ENCODE measurements around the gene DDX20. TPM values are rescaled to one million over a fixed set of nuclear protein-coding genes. Genes with fewer than 3 reads are reported as not detected.

The DDX20 gene, protein sequence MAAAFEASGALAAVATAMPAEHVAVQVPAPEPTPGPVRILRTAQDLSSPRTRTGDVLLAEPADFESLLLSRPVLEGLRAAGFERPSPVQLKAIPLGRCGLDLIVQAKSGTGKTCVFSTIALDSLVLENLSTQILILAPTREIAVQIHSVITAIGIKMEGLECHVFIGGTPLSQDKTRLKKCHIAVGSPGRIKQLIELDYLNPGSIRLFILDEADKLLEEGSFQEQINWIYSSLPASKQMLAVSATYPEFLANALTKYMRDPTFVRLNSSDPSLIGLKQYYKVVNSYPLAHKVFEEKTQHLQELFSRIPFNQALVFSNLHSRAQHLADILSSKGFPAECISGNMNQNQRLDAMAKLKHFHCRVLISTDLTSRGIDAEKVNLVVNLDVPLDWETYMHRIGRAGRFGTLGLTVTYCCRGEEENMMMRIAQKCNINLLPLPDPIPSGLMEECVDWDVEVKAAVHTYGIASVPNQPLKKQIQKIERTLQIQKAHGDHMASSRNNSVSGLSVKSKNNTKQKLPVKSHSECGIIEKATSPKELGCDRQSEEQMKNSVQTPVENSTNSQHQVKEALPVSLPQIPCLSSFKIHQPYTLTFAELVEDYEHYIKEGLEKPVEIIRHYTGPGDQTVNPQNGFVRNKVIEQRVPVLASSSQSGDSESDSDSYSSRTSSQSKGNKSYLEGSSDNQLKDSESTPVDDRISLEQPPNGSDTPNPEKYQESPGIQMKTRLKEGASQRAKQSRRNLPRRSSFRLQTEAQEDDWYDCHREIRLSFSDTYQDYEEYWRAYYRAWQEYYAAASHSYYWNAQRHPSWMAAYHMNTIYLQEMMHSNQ
- 23.7 TPM for polyA plus RNA-seq (2012; ENCODE audit: insufficient read depth, insufficient read length, low read depth)

DNA sequence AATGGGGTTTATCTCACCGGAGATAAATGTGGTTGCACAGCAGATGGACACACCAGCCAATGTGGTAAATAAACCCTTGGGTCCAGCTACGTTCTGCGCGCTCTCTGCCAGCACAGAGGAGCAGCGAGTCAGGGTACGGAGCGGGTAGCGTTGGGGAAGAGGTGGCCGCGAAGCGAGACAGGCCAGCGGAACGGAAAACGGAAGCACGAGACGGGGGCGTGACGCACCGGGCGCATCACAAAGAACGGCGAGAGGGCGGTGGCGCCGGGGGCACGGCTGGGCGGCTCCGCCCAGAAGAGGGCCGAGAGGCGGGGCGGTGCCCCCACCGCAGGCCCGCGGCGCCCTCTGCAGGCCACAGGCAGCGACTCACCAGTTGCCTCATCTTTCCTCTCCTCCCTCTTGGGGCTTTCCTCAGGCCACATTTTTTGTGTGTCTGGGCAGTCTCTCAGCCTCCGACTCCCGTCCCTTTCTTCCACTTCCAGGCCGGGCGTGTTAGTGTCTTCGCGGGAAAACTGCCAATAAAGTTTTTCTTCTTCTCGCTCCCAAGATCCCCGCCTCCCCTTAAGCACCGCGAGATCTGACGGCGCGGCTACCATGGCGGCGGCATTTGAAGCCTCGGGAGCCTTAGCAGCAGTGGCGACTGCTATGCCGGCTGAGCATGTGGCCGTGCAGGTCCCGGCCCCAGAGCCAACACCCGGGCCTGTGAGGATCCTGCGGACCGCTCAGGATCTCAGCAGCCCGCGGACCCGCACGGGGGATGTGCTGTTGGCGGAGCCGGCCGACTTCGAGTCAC lies at the start of gene DDX20:
TSS of gene DDX20 (plus strand) at position 571 of the 793 bp plus-strand sequence. CDS start at position 595, 24 bp downstream.
- DNase-seq = peak; percentile 94
- Histone ChIP-seq H3K27me3 (no peaks in the 10 kb centered on the region), H3K36me3 (peaks cover 22% of the 10 kb centered on the region), H3K4me1 (peaks cover 2% of the 10 kb centered on the region; the same call in 1 of the 2 replicates), H3K9me3 (no peaks in the 10 kb centered on the region), H3K4me3 (ENCODE audit: low read depth, low read length) (peak within 1 kb of the TSS; percentile 89)
- peak; percentile 81 for TF ChIP-seq CTCF (IDR thresholded peaks at IDR 0.05; ENCODE audit: low read depth, low read length)

- Histone ChIP-seq H3K9me3 (no peaks in the 10 kb centered on the region), H3K4me3 (ENCODE audit: low read depth, low read length) (no peak overlapping the region), H3K36me3 (peaks cover 4% of the 10 kb centered on the region), H3K27me3 (no peaks in the 10 kb centered on the region), H3K4me1 (no peaks in the 10 kb centered on the region)
- no peak for TF ChIP-seq CTCF (IDR thresholded peaks at IDR 0.05; ENCODE audit: low read depth, low read length)
- DNase-seq = no peak
Observed at GRCh38 chr1:111706921-111707320, 48.8 kb upstream of the DDX20 start.

DNA sequence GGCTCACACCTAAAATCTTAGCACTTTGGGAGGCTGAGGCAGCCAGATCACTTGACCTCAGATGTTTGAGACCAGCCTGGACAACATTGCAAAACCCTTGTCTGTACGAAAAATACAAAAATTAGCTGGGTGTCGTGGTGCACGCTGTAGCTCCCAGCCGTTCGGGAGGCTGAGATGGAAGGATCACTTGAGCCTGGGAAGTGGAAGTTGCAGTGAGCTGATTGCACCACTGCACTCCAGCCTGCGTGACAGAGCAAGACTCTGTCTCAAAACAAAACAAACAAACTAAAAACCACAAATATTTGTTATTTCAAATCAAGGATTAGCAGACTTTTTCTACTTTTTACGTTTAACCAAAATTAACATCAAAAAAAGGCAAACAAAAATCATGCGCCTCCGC lies 47.8 kb upstream of the DDX20 start:
- Histone ChIP-seq H3K27me3 (no peaks in the 10 kb centered on the region), H3K4me3 (ENCODE audit: low read depth, low read length) (no peak overlapping the region), H3K9me3 (no peaks in the 10 kb centered on the region), H3K36me3 (peaks cover 3% of the 10 kb centered on the region), H3K4me1 (no peaks in the 10 kb centered on the region)
- DNase-seq = no peak
- no peak for TF ChIP-seq CTCF (IDR thresholded peaks at IDR 0.05; ENCODE audit: low read depth, low read length)

DNA sequence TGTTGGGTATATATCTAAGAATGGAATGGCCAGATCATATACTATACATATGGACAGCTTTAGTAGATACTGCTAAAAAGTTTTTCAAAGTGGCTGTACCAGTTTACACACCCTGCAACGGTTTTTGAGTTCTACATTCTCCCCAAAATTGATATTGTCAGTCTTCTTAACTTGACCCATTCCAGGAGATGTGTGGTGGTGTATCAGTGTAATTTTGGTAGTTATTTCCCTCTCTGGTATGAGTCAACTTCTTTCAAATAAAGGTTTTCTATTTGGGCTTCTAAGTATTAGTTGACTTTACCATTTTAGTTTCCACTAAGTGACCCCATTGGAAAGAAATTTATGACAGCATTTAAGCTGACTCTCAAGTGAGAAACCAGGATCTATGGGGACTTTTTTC lies 45.7 kb upstream of the DDX20 start:
- TF ChIP-seq CTCF (IDR thresholded peaks at IDR 0.05; ENCODE audit: low read depth, low read length) = no peak
- Histone ChIP-seq H3K27me3 (no peaks in the 10 kb centered on the region), H3K4me3 (ENCODE audit: low read depth, low read length) (no peak overlapping the region), H3K9me3 (no peaks in the 10 kb centered on the region), H3K36me3 (no peaks in the 10 kb centered on the region; the same call in 1 of the 2 replicates), H3K4me1 (no peaks in the 10 kb centered on the region)
- DNase-seq = no peak

DNA sequence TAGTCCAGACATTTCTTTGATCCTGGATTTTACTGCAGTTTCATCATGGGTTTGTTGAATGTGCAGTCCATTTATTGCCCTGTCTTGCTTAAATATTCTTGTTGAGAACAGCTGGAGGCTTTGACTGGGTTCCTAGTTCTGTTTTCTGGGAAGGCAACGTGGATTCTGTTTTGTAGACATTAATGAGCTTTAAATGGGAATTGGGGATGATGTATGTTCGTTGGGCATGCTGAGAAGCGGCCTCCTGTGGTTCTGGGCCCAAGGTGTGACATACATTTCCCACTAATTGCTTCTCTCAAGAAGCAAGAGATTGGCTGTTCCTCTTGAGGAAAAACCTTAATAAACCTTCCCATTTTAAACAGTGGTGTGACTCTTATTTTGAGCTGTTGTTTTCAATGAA lies 39.4 kb upstream of the DDX20 start:
- no peak overlapping the region for H3K4me3 ChIP-seq (ENCODE audit: low read depth, low read length)
- no peaks in the 10 kb centered on the region for H3K4me1 ChIP-seq
- H3K36me3 ChIP-seq = no peaks in the 10 kb centered on the region
- no peak for DNase-seq
- H3K9me3 ChIP-seq = no peaks in the 10 kb centered on the region
- no peaks in the 10 kb centered on the region for H3K27me3 ChIP-seq
- no peak for TF ChIP-seq CTCF (IDR thresholded peaks at IDR 0.05; ENCODE audit: low read depth, low read length)

Data from BE2C (cell line).